Stimulated activated CD8-positive, alpha-beta memory T cell treated with anti-CD3 and anti-CD28 coated beads, Interleukin-4, amount 100 ng/mL, for 48 hours (primary cell): ENCODE results near the gene VIPR2.
"Not testable (repeated sequence)": the region's sequence is repeated elsewhere in the genome, so short reads cannot be mapped to it uniquely, and the experiment has no call there.

Source experiments
- DNase-seq: peaks from one replicate; pipeline ENCODE4 v3.0.0-alpha.2; 2020

Gene VIPR2

DNA sequence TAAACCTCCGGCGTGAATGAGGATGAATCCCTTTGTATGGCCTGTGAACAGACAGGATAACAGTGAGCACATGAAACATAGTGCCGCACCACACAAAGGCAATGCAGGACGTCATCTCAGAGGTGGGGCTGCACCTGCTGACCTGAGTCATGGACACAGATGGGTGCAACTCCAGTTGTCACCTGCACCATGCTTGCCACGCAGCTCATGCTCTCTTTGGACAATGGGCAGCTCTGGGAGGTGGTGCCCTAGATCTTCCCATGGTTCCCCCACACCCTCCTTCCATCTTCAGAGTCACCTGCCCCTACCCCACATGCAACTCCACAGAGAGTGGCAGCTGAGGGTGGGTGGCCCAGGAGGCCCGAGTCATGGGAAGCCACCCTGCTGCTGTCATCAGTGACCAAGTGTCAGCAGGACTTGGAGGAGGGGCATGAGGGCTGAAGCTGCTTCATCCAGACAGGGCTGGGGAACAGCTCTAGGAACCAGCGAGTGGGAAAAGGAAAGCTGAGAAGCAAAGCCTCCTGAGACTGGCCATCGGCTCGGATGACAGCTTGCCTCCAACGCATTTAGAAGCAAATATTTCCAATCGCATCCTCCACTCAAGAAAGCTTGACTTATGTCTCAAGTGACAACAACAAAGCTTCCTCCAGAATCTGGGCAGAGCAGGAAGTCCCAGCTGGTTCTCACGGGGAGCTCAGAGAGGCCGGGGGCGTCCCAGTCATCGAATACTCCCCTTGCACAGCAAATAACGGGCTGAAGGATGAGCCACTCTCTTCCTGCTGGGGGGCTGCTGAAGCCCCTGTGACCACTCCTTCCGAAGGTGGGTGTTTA, 27.1 kb downstream of the VIPR2 start:
- no peak for DNase-seq

DNA sequence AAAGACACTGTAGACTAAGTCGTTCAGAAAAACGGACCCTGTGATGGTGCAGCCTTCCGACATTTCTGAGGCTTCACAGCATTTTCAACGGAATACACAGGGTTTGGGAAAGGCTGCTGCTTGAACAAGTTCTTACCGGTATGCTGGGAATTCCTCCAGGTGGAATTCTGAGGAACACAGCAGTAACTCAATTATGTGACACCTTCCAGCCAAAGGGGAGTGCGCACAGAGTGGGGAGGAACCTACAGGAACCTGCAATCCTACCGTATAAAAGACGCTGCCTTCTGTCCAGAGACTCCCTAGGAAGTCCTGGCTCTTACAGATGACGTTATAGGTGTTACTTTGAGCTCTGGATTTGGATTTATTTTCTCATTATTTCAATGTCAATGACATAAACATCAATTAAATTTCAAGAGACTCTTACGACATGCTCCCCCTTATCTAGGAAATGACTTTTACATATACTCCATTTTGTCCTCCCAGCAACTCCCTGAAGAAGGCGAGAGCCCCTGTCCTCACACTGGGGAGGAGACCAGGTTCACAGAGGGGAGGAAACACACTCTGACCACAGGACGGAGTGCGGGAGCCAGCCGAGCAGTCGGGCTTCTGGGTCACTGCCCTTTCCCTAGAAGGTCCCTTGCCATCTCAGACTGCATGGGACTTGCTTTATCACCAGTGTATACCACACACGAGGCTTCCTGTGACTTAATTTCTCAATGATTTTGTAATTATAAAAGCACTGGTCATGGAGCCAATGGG, 27.9 kb downstream of the VIPR2 start:
- DNase-seq = no peak

DNA sequence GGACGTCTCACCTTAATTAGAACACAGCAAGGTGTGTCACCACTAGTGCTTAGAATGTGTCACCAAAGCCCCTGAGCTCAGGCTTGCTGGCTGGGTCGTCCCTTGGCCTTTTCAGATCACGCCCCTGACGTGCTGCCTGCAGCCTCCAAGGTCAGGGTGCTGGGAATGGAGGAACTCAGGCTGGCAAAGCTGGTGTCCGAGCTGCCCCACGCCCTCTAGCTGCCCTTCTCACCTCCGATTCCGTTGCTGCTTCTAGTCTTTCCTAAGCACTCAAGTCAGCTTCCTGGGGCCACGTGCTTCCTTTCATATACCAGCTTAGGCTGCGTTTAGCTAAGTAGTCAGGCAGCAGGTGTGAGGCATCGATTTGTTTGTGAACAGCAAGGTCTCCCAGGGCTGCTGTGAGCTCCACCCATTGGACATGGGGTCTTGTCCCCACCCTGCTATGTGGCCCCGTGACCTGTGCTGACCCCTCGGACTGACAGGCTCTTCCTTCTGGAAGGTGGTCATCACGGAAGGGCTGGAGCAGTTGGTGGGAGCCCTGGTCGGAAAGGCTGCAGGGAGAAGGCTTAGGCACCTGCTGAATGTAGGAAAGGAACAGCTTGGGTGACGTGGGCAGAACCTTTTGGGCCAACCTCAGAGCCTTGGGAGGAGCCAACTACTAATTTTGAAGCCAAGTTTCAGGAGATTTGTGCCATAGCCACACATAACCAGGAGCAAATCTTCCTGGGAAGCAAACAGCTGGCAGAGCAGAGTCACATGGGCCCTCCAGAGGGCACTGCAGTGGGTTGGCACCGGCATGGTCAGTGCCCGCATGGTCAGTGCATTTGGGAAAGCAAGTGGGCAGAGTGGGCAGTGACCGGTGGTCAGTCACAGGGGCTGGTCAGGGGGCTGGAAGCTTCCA, 28.8 kb downstream of the VIPR2 start:
- no peak for DNase-seq

DNA sequence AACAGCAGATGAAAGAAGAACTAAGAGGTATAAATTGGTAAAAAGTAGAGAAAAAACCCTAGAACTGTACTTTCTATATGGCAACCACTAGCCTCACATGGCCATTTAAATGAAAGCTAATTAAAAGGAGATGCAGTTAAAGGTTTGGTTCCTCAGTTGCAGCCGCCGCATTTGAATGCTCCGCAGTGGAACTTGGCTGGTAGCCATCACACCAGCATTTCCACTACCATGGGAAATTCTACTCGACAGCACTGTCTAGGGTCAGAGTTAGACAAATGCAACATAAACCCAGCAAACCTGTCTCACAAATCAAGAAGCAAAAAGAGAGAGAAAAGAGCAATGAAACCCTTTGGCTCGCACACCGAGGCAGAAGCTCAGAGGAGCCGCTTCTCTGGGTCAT, 29.7 kb downstream of the VIPR2 start:
- no peak for DNase-seq

DNA sequence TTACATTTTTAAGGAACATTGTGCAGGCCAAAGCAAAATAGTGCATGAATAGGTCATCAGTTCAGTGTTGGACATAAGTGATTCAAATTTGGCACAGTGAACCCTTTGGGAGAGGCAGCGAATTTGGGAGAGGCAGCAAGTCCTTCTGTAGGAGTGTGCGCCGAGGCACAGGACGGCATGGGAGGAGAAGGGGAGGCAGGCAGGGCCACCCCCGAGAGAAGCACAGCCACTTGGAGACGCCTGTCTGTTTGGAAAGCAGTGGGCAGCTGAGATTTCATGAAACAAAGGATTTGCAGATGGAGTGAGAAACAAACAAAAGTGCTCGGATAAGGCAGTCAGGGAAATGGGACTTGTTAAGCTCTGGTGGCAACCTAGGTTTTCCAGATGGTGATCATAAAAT, 30.6 kb downstream of the VIPR2 start:
- DNase-seq = no peak

DNA sequence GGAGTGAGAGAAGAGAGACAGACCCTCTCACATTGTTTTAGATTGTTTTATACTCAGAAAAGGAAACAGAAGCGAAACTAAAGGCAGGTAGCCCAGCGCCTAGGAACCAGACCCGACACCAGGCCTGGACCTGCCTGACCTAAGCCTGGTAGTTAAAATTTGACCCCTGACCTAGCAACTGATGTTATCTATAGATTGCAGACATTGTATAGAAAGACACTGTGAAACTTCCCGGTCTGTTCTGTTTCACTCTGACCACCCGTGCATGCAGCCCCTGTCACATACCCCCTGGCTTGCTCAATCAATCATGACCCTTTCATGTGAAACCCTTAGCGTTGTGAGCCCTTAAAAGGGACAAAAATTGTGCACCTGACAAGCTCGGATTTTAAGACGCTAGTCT, 31.6 kb downstream of the VIPR2 start:
- no peak for DNase-seq

DNA sequence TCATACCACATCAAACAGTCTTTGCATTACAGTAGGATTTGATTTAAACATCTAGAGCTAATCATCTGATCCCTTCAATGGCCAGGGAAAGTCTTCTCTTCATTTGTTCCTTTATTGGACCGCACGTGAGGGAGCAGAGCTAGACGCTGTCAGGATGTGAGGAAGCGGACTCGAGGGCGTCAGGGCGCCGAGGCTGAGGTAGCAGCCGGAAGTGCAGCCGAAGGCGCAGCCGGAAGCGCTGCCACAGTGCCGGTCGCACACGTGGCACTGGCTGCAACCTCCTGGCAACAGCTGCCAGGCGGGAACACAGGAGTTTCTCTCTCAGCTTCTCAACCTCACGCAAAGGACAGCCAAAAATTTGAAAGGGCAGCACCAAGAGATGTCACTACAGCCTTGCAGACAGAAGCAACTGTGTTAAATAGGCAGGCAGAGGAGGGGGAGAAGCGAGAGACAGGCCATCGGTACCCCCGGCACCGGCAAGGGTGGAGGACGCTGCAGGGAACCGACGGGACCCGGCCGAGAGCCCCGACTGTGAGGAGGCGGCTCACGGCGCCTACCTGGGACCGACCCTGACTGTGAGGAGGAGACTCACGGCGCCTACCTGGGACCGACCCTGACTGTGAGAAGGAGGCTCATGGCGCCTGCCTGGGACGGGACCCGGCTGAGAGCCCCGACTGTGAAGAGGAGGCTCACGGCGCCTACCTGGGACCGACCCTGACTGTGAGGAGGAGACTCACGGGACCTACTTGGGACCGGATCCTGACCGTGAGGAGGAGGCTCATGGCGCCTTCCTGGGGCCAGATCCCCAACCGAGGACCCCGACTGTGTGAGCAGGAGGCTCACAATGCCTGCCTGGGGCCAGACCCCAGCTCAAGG, 32.3 kb downstream of the VIPR2 start:
- DNase-seq = no peak

DNA sequence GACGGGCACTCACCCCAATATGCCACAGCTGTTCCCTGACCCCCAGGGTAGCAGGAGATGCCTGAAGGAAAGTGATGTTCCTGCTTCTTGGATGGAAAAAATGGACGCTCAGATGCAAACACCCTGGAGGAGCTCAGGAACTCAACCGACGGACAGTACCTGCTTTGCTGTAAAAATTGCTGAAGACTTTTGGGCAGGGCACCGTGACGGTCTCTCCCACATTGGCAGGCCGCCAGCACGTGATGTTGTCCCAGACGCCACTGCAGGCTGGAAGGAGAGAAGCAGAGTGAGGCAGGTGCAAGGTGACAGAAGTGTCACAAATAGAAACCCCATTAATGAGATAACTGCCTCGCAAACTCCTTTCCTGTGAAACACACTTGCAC, 35.0 kb downstream of the VIPR2 start:
- DNase-seq = no peak

DNA sequence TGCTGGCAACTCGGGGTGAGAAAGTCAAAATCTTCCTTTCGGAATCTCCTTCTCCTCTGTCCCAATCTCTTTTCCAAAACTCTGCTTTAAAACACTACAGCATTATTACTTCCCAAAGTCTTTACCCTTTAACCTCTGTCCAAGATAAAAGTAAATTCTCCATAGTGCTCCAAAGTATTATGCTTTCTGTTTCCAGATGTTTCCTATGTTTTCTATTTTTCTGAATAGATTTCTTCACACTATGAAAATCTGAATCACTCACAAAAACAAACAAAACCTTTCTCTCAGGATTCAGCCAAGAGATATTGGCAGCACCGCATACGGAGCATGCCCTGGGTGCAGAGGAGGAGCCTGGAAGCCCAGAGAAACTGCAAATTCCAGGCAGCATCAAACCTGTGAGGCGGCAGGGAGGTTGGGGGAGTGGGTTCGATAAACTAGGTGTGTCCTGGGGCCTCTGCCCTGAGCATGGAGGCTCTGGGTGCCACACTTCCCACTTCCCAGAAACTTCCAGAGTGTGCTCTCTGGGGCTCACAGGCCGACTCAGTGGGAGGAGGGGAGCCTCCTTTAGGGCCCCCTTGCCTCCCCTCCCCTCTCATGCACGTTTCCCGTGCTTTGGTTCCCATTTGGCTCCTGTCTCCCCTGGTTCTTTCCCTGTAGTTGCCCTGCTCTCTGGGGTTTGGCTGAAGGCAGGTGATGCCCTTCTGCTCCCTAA, 35.6 kb downstream of the VIPR2 start:
- DNase-seq = no peak

DNA sequence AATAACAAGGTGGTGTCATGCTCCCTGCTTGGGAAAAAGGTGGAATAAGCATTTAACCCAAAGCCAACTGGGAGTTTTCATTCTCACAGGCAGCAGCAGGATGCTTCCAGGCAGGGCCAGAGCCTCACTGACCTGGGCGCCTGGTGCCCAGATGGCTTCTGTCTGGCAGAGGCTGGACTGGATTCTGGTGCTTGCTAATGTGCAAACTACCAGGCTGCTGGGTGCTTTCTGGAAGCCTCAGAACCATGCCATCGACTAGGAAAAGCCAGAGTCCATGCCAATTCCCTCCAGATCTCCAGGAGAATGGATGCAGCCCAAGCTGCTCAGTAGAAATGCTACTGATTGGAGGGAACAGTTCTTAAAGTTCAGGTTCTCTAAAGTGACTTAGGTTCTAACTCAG, 36.2 kb downstream of the VIPR2 start:
- DNase-seq = no peak

DNA sequence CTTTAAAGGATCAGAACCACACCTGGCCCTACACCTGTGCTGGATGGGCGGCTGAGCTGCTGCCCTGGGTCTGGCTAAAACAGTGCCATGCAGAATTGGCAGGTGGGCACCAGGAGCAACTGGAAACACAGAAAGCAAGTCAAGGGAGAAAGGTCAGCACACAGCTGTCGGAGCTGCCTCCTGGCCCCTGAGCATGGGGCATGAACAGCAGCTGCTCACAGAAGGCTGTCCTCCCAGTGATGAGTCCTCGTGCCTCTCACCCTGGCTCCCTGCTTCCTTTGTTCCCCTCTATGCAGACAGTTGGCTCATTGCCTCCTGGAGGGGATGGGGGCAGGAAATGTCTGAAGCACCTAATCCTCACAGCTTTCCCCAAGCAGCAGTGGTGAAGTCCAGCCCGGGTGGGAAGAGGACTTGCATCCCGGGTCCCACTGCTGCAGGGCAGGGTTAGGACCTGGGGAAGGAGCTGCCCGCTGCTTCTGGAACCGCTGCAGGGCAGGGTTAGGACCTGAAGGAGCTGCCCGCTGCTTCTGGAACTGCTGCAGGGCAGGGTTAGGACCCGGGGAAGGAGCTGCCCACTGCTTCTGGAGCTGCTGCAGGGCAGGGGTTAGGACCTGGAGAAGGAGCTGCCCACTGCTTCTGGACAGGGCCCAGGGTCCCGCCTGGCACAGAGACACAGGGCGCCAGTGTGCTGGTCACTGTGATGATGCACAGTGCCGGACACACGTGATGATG, 37.3 kb downstream of the VIPR2 start:
- DNase-seq = no peak

DNA sequence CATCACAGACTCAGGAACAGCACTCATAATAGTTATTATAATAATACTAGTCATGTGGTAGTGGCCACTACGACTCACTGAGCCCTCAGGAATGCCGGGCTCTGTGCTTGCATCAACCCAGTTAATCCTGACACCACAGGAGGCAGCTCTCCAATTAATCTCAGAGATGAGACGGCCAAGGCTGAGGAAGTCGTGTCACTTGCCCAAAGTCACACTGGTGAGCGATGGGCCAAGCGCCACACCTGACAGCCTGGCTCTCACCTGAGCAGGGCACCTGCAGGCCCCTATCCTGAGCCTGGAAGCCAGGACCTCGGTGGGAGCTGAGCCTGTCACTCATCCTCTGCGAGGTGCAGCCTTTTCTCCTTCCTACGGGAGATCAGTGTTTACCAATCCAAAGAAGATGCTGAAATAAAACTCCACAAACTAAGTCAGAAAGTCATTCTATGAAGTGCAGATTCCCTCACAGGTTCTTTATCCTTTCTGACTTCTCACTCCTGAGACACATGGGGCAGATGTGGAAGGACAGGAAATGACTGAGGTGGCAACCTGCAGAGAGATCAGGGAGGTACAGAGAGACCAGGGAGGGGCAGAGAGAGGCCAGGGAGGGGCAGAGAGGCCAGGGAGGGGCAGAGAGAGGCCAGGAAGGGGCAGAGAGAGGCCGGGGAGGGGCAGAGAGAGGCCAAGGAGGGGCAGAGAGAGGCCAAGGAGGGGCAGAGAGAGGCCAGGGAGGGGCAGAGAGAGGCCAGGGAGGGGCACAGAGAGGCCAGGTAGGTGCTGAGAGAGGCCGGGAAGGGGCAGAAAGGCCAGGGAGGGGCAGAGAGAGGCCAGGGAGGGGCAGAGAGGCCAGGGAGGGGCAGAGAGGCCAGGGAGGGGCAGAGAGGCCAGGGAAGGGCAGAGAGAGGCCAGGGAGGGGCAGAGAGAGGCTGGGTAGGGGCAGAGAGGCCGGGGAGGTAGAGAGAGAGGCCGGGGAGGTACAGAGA, 38.5 kb downstream of the VIPR2 start:
- DNase-seq = no peak

DNA sequence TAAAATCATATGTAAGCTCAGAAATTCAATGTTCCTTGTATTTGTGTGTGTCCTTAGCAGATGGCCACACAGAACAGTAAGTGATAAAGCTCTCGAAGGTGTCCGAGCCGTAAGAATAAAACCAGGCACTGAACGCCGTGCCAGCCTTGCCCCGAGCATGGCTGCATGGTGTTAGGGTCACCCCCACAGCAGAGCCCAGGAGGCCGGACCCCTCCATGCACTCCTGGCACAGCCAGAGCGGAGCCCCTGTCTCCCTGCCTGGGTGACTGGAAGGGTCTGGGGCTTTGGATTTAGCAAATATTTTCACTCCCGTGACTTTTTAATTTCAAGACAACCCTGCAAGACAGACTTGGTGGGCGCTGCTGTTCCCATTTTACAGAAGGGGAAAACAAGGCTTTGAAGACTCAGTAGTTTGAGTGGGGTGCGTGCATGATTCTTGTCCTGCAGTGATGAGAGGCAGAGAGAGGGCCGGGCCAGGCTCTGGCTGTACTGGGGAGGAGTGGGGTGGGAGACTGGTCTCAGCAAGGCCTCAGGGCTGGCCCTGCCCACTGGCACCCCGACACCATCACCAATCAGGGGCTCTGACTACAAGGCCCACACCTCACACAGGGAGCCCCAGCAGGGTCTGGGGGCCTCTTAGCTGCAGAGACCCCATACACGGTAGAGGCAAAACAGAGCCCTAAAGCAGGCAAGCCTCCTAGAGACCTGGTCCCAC, 39.4 kb downstream of the VIPR2 start:
- DNase-seq = no peak

DNA sequence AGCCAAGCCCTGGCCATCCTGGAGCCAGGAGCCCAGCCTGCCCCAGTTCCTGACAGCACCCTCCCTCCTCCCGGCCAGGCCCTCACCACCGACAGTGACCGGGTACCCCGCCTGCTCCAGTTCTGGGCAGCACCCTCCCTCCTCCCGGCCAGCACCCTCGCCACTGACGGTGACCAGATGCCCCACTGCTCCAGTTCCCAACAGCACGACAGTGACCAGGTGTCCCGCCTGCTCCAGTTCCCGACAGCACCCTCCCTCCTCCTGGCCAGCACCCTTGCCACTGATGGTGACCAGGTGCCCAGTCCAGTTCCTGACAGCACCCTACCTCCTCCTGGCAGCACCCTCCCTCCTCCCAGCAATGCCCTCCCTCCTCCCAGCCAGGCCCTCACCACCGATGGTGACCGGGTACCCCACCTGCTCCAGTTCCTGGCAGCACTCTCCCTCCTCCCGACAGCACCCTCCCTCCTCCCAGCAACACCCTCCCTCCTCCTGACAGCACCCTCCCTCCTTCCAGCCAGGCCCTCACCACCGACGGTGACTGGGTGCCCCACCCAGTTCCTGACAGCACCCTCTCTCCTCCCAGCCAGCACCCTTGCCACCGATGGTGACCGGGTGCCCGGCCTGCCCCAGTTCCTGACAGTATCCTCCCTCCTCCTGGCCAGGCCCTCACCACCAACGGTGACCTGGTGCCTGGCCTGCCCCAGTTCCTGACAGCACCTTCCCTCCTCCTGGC, 40.3 kb downstream of the VIPR2 start:
- no peak for DNase-seq

DNA sequence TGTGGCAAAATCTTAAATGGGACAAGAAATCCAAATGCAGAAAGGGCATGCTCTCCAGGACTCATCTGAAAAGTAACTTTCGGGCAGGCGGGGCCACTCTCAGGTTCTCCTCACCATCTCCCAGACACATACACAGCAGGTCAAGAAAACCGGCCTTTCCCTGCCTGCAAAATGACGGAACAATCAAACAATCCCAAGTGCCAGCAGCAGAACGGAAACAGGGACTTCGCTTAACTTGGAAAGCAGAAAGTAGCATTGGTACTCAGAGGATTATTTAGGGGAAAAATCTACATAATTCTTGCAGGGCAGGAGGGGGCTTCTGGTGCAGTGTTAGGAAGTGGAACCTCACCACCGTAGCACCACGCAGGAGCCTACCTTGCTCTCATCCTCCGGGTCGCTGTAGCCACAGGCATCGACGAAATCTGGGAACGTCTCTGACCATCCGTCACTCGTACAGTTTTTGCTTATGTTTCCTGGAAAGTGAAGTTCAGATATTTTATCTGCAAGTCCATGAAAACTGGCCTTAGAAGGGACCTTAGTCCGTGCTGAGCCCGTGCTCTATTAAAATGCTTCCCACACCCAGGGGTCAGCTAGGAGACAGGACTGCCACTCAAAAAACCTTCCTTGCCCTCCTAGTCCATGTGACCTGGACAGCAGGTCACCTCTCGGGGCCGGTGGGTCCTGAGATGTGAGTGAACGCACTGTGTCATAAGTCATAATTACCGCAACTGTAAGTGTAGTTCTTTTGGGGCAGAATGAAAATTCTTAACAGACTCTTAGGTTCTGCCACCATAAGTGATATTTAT, 41.1 kb downstream of the VIPR2 start:
- DNase-seq = no peak

DNA sequence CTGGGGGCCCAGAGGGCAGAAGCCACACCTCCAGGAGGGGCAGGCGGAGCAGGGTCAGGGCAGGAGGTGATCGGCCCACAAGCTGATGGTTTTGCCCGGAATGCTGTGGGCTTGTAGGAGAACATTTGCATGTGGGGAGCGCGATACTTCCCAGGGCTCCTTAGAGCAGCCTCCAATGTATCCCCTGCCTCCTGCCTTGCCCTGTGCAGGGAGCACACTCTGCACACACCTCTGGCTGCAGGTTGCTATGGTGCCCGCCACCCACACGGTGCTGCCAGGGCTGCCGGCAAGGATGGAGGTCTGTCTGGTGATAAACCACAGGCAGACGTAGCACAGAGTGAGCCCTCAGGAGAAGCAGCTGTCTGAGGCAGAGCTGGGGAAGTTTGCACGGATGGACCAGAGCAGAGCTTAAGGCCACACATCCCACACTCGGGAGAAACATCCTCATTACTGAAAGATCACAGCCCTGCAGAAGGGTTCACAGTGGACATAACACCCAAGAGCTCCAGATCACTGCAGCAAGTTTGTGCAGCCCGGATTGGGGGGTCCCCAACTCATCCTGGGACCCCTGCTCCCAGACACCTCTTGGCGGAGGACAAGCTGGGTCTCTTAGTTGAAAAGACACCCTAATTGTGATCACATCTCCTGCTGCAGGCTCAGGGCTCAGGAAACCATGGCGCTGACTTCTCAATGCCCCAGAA, 41.8 kb downstream of the VIPR2 start:
- DNase-seq = no peak

DNA sequence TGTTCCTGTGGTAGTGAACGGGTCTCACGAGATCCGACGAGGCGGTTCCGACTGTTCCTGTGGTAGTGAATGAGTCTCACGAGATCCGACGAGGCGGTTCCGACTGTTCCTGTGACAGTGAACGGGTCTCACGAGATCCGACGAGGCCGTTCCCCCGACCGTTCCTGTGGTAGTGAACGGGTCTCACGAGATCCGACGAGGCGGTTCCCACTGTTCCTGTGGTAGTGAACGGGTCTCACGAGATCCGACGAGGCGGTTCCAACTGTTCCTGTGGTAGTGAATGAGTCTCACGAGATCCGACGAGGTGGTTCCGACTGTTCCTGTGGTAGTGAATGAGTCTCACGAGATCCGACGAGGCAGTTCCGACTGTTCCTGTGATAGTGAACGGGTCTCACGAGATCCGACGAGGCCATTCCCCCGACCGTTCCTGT, 43.0 kb downstream of the VIPR2 start:
- not testable (repeated sequence) for DNase-seq
